SK-N-SH (cell line): ENCODE results near the gene CENPP.

Experiments used
- CHD2 ChIP-seq: fragments of 150-350 bp; IDR thresholded peaks from 2 replicates; pipeline ENCODE4 v1.6.1; 2018; ENCODE audit warnings: low read length; ENCODE audit not compliant: partially characterized antibody
- EZH2phosphoT487 ChIP-seq: fragments of 200-600 bp; sonication (generic); IDR thresholded peaks from 2 replicates; pipeline ENCODE4 v1.6.1; 2017; ENCODE audit warnings: low read depth, mixed run types, mild to moderate bottlenecking, antibody characterized with exemption, moderate library complexity, borderline replicate concordance
- NFIC ChIP-seq: IDR thresholded peaks from 2 replicates; pipeline ENCODE4 v1.4.0; 2012; ENCODE audit warnings: borderline replicate concordance
- NRF1 ChIP-seq: IDR thresholded peaks from 2 replicates; pipeline ENCODE4 v1.6.1; 2012; ENCODE audit warnings: low read depth, mild to moderate bottlenecking, low read length
- POLR2AphosphoS5 ChIP-seq: IDR thresholded peaks from 2 replicates; pipeline ENCODE4 v1.6.1; 2012; ENCODE audit warnings: low read depth, low read length
- RAD21 ChIP-seq: IDR thresholded peaks from 2 replicates; pipeline ENCODE4 v1.6.1; 2012; ENCODE audit warnings: mild to moderate bottlenecking, low read length
- SIN3A ChIP-seq: IDR thresholded peaks from 2 replicates; pipeline ENCODE4 v1.6.1; 2012; ENCODE audit warnings: low read depth, mild to moderate bottlenecking, low read length, moderate library complexity, borderline replicate concordance
- TAF1 ChIP-seq: IDR thresholded peaks from 2 replicates; pipeline ENCODE4 v1.6.1; 2012; ENCODE audit warnings: low read depth, mild to moderate bottlenecking, low read length, moderate library complexity, borderline replicate concordance
- TEAD4 ChIP-seq: IDR thresholded peaks from 2 replicates; pipeline ENCODE4 v1.4.0; 2012; ENCODE audit warnings: mild to moderate bottlenecking, borderline replicate concordance; ENCODE audit not compliant: insufficient read depth
- TF ChIP-seq, protein P1 (sequence below): fragments of 200-600 bp; sonication (generic); IDR thresholded peaks from 2 replicates; pipeline ENCODE4 v1.6.1; 2017; ENCODE audit warnings: antibody characterized with exemption, mild to moderate bottlenecking, moderate library complexity
- TF ChIP-seq, protein P2 (sequence below): fragments of 150-350 bp; IDR thresholded peaks from 2 replicates; pipeline ENCODE4 v1.6.1; 2017; ENCODE audit warnings: antibody characterized with exemption, low read length, low read depth, borderline replicate concordance
- TF ChIP-seq, protein P3 (sequence below): IDR thresholded peaks from 2 replicates; pipeline ENCODE4; 2012
- TF ChIP-seq, protein P4 (sequence below): IDR thresholded peaks from 2 replicates; pipeline ENCODE4 v1.4.0; 2012; ENCODE audit warnings: low read depth
- TF ChIP-seq, protein P5 (sequence below): IDR thresholded peaks from 2 replicates; pipeline ENCODE4 v1.4.0; 2012; ENCODE audit warnings: low read depth, borderline replicate concordance

DNA sequence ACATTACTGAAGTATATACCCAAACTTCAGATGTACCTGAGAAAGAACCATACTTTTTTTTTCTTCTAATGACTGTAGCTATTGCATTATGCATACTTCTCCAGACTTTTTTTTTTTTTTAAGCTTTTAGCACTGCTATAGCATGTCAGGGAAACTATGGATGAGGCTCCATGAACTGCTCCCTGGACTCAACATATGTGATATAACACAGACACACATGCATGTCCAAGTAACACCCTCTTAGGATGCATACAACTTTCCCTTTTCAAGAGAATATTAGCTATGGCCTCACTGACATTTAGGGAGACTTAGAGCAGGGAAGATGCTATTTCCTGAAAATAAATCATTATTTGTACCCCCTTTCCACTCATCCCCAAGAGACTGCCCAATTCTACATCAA lies 157.1 kb downstream of the CENPP start:
- TF ChIP-seq NFIC = no peak
- no peak for TF ChIP-seq TAF1
- TF ChIP-seq SIN3A = no peak
- TF ChIP-seq, protein P1, sequence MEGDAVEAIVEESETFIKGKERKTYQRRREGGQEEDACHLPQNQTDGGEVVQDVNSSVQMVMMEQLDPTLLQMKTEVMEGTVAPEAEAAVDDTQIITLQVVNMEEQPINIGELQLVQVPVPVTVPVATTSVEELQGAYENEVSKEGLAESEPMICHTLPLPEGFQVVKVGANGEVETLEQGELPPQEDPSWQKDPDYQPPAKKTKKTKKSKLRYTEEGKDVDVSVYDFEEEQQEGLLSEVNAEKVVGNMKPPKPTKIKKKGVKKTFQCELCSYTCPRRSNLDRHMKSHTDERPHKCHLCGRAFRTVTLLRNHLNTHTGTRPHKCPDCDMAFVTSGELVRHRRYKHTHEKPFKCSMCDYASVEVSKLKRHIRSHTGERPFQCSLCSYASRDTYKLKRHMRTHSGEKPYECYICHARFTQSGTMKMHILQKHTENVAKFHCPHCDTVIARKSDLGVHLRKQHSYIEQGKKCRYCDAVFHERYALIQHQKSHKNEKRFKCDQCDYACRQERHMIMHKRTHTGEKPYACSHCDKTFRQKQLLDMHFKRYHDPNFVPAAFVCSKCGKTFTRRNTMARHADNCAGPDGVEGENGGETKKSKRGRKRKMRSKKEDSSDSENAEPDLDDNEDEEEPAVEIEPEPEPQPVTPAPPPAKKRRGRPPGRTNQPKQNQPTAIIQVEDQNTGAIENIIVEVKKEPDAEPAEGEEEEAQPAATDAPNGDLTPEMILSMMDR = no peak
- no peak for TF ChIP-seq POLR2AphosphoS5
- TF ChIP-seq, protein P2, sequence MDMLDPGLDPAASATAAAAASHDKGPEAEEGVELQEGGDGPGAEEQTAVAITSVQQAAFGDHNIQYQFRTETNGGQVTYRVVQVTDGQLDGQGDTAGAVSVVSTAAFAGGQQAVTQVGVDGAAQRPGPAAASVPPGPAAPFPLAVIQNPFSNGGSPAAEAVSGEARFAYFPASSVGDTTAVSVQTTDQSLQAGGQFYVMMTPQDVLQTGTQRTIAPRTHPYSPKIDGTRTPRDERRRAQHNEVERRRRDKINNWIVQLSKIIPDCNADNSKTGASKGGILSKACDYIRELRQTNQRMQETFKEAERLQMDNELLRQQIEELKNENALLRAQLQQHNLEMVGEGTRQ = no peak
- no peak for TF ChIP-seq CHD2
- no peak for TF ChIP-seq RAD21
- no peak for TF ChIP-seq NRF1
- TF ChIP-seq, protein P3, sequence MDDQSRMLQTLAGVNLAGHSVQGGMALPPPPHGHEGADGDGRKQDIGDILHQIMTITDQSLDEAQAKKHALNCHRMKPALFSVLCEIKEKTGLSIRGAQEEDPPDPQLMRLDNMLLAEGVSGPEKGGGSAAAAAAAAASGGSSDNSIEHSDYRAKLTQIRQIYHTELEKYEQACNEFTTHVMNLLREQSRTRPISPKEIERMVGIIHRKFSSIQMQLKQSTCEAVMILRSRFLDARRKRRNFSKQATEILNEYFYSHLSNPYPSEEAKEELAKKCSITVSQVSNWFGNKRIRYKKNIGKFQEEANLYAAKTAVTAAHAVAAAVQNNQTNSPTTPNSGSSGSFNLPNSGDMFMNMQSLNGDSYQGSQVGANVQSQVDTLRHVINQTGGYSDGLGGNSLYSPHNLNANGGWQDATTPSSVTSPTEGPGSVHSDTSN = no peak
- TF ChIP-seq, protein P4, sequence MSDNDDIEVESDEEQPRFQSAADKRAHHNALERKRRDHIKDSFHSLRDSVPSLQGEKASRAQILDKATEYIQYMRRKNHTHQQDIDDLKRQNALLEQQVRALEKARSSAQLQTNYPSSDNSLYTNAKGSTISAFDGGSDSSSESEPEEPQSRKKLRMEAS = no peak
- TF ChIP-seq, protein P5, sequence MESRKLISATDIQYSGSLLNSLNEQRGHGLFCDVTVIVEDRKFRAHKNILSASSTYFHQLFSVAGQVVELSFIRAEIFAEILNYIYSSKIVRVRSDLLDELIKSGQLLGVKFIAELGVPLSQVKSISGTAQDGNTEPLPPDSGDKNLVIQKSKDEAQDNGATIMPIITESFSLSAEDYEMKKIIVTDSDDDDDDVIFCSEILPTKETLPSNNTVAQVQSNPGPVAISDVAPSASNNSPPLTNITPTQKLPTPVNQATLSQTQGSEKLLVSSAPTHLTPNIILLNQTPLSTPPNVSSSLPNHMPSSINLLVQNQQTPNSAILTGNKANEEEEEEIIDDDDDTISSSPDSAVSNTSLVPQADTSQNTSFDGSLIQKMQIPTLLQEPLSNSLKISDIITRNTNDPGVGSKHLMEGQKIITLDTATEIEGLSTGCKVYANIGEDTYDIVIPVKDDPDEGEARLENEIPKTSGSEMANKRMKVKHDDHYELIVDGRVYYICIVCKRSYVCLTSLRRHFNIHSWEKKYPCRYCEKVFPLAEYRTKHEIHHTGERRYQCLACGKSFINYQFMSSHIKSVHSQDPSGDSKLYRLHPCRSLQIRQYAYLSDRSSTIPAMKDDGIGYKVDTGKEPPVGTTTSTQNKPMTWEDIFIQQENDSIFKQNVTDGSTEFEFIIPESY = no peak
- TF ChIP-seq TEAD4 = no peak
- no peak for TF ChIP-seq EZH2phosphoT487
